Measurements from ENCODE around the gene NINJ2.

Gene NINJ2

GRCh38 chr12:537772-538171 lies 125.5 kb downstream of the NINJ2 start:
- Histone ChIP-seq H3K27ac (ENCODE audit: low read depth, low read length) (no peak overlapping the region), H3K4me3 (ENCODE audit: low read depth in 1 of 2, low read length in 2 of 2) (no peak overlapping the region), H3K4me1 (ENCODE audit: control insufficient read depth in 1 of 2, insufficient read depth in 2 of 2, low read length in 2 of 2) (peaks cover 23 to 25% of the 10 kb centered on the region in 2 donors), H3K9ac (ENCODE audit: low read depth in 1 of 2, low read length in 2 of 2) (no peak overlapping the region), H3K27me3 (ENCODE audit: control insufficient read depth in 1 of 2, insufficient read depth in 2 of 2, low read length in 2 of 2) (no peaks in the 10 kb centered on the region), H3K36me3 (ENCODE audit: control insufficient read depth in 1 of 2, insufficient read depth in 2 of 2, low read length in 2 of 2) (no peaks in the 10 kb centered on the region), H3K9me3 (ENCODE audit: control insufficient read depth in 1 of 2, low read length in 2 of 2) (no peaks in the 10 kb centered on the region)

GRCh38 chr12:536751-537245 lies 126.4 kb downstream of the NINJ2 start:
- no peak overlapping the region for H3K9ac ChIP-seq (ENCODE audit: low read depth in 1 of 2, low read length in 2 of 2)
- no peaks in the 10 kb centered on the region for H3K27me3 ChIP-seq (ENCODE audit: control insufficient read depth in 1 of 2, insufficient read depth in 2 of 2, low read length in 2 of 2)
- H3K36me3 ChIP-seq (ENCODE audit: control insufficient read depth in 1 of 2, insufficient read depth in 2 of 2, low read length in 2 of 2): no peaks in the 10 kb centered on the region
- peaks cover 23 to 25% of the 10 kb centered on the region in 2 donors for H3K4me1 ChIP-seq (ENCODE audit: control insufficient read depth in 1 of 2, insufficient read depth in 2 of 2, low read length in 2 of 2)
- H3K27ac ChIP-seq (ENCODE audit: low read depth, low read length): no peak overlapping the region
- H3K9me3 ChIP-seq (ENCODE audit: control insufficient read depth in 1 of 2, low read length in 2 of 2): peaks cover 4 to 6% of the 10 kb centered on the region in 2 donors
- H3K4me3 ChIP-seq (ENCODE audit: low read depth in 1 of 2, low read length in 2 of 2): no peak overlapping the region

DNA sequence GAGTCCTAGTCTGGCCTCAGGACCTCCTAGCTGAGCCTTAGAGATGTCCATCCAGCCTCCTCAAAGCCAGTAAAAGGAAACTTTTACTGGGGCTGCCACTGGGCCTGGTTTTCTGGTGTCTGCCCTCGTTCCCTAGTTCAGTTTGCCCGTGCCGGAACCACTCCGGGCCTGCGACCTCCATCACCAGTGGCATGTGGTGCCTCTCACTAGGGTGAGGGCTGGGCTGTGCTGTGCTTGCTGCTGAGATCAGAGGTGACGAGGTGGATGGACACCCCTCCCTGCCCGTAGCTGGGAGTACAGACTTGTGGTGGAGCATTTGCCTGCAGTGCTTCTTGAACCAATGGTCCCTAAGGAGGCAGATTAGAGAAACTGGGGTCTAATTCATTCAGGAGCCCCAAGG lies 127.8 kb downstream of the NINJ2 start:
- Histone ChIP-seq H3K4me1 (ENCODE audit: control insufficient read depth in 1 of 2, insufficient read depth in 2 of 2, low read length in 2 of 2) (peaks cover 18 to 24% of the 10 kb centered on the region in 2 donors), H3K27me3 (ENCODE audit: control insufficient read depth in 1 of 2, insufficient read depth in 2 of 2, low read length in 2 of 2) (no peaks in the 10 kb centered on the region), H3K9ac (ENCODE audit: low read depth in 1 of 2, low read length in 2 of 2) (no peak overlapping the region), H3K4me3 (ENCODE audit: low read depth in 1 of 2, low read length in 2 of 2) (no peak overlapping the region), H3K9me3 (ENCODE audit: control insufficient read depth in 1 of 2, low read length in 2 of 2) (peaks cover 4 to 6% of the 10 kb centered on the region in 2 donors), H3K36me3 (ENCODE audit: control insufficient read depth in 1 of 2, insufficient read depth in 2 of 2, low read length in 2 of 2) (no peaks in the 10 kb centered on the region), H3K27ac (ENCODE audit: low read depth, low read length) (no peak overlapping the region)

- H3K9me3 ChIP-seq (ENCODE audit: control insufficient read depth in 1 of 2, low read length in 2 of 2): peaks cover 4 to 6% of the 10 kb centered on the region in 2 donors
- H3K36me3 ChIP-seq (ENCODE audit: control insufficient read depth in 1 of 2, insufficient read depth in 2 of 2, low read length in 2 of 2): no peaks in the 10 kb centered on the region
- H3K9ac ChIP-seq (ENCODE audit: low read depth in 1 of 2, low read length in 2 of 2): no peak overlapping the region
- no peak overlapping the region for H3K27ac ChIP-seq (ENCODE audit: low read depth, low read length)
- no peaks in the 10 kb centered on the region for H3K27me3 ChIP-seq (ENCODE audit: control insufficient read depth in 1 of 2, insufficient read depth in 2 of 2, low read length in 2 of 2)
- H3K4me1 ChIP-seq (ENCODE audit: control insufficient read depth in 1 of 2, insufficient read depth in 2 of 2, low read length in 2 of 2): peaks cover 13 to 17% of the 10 kb centered on the region in 2 donors
- H3K4me3 ChIP-seq (ENCODE audit: low read depth in 1 of 2, low read length in 2 of 2): no peak overlapping the region
Observed at GRCh38 chr12:534216-534615, 129.0 kb downstream of the NINJ2 start.

- Histone ChIP-seq H3K4me1 (ENCODE audit: control insufficient read depth in 1 of 2, insufficient read depth in 2 of 2, low read length in 2 of 2) (peaks cover 9 to 12% of the 10 kb centered on the region in 2 donors), H3K9me3 (ENCODE audit: control insufficient read depth in 1 of 2, low read length in 2 of 2) (peaks cover 4 to 6% of the 10 kb centered on the region in 2 donors), H3K27me3 (ENCODE audit: control insufficient read depth in 1 of 2, insufficient read depth in 2 of 2, low read length in 2 of 2) (no peaks in the 10 kb centered on the region), H3K27ac (ENCODE audit: low read depth, low read length) (no peak overlapping the region), H3K9ac (ENCODE audit: low read depth in 1 of 2, low read length in 2 of 2) (no peak overlapping the region), H3K36me3 (ENCODE audit: control insufficient read depth in 1 of 2, insufficient read depth in 2 of 2, low read length in 2 of 2) (no peaks in the 10 kb centered on the region), H3K4me3 (ENCODE audit: low read depth in 1 of 2, low read length in 2 of 2) (no peak overlapping the region)
Observed at GRCh38 chr12:533718-534117, 129.5 kb downstream of the NINJ2 start.

- Histone ChIP-seq H3K9ac (ENCODE audit: low read depth in 1 of 2, low read length in 2 of 2) (no peak overlapping the region), H3K9me3 (ENCODE audit: control insufficient read depth in 1 of 2, low read length in 2 of 2) (peaks cover 4 to 6% of the 10 kb centered on the region in 2 donors), H3K27me3 (ENCODE audit: control insufficient read depth in 1 of 2, insufficient read depth in 2 of 2, low read length in 2 of 2) (no peaks in the 10 kb centered on the region), H3K36me3 (ENCODE audit: control insufficient read depth in 1 of 2, insufficient read depth in 2 of 2, low read length in 2 of 2) (no peaks in the 10 kb centered on the region), H3K4me1 (ENCODE audit: control insufficient read depth in 1 of 2, insufficient read depth in 2 of 2, low read length in 2 of 2) (peaks cover 4 to 5% of the 10 kb centered on the region in 2 donors), H3K27ac (ENCODE audit: low read depth, low read length) (no peak overlapping the region), H3K4me3 (ENCODE audit: low read depth in 1 of 2, low read length in 2 of 2) (no peak overlapping the region)
Observed at GRCh38 chr12:532908-533565, 130.2 kb downstream of the NINJ2 start.

DNA sequence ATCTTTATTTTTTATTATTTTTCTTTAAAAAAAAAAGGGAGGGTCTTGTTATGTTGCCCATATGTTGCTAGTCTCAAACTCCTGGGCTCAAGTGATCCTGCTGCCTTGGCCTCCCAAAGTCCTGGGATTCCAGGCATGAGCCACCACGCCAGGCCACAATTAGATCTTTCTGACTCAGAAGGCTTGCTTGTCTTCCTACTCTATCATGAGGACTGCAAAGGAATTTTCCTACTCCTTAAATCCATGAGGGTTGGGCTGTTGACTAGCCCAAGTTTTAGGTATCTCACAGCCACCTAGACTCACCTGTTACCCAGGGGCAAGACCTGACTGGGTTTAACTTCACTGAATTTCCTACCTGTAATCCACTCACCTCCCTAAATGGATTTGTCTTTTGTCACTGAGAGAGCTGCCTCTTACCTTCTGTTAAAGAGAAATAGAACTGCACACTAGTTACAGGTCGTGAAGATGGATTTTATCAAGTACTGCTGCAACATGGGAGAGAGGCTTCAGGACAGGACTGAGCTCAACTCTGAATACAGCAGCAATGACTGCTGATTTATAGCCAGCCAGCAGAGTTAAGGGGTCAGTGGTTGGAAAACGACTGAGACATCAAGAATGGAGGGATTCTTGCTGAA lies 131.2 kb downstream of the NINJ2 start:
- Histone ChIP-seq H3K9ac (ENCODE audit: low read depth in 1 of 2, low read length in 2 of 2) (no peak overlapping the region), H3K27ac (ENCODE audit: low read depth, low read length) (no peak overlapping the region), H3K9me3 (ENCODE audit: control insufficient read depth in 1 of 2, low read length in 2 of 2) (peaks cover 4 to 6% of the 10 kb centered on the region in 2 donors), H3K27me3 (ENCODE audit: control insufficient read depth in 1 of 2, insufficient read depth in 2 of 2, low read length in 2 of 2) (no peaks in the 10 kb centered on the region), H3K36me3 (ENCODE audit: control insufficient read depth in 1 of 2, insufficient read depth in 2 of 2, low read length in 2 of 2) (no peaks in the 10 kb centered on the region), H3K4me1 (ENCODE audit: control insufficient read depth in 1 of 2, insufficient read depth in 2 of 2, low read length in 2 of 2) (no peaks in the 10 kb centered on the region), H3K4me3 (ENCODE audit: low read depth in 1 of 2, low read length in 2 of 2) (no peak overlapping the region)

- H3K9me3 ChIP-seq (ENCODE audit: control insufficient read depth in 1 of 2, low read length in 2 of 2): peaks cover 4 to 6% of the 10 kb centered on the region in 2 donors
- no peaks in the 10 kb centered on the region for H3K36me3 ChIP-seq (ENCODE audit: control insufficient read depth in 1 of 2, insufficient read depth in 2 of 2, low read length in 2 of 2)
- H3K27me3 ChIP-seq (ENCODE audit: control insufficient read depth in 1 of 2, insufficient read depth in 2 of 2, low read length in 2 of 2): no peaks in the 10 kb centered on the region
- no peaks in the 10 kb centered on the region for H3K4me1 ChIP-seq (ENCODE audit: control insufficient read depth in 1 of 2, insufficient read depth in 2 of 2, low read length in 2 of 2)
- H3K4me3 ChIP-seq (ENCODE audit: low read depth in 1 of 2, low read length in 2 of 2): no peak overlapping the region
- H3K9ac ChIP-seq (ENCODE audit: low read depth in 1 of 2, low read length in 2 of 2): no peak overlapping the region
- no peak overlapping the region for H3K27ac ChIP-seq (ENCODE audit: low read depth, low read length)
Observed at GRCh38 chr12:530821-531220, 132.4 kb downstream of the NINJ2 start.

GRCh38 chr12:530308-530707 lies 132.9 kb downstream of the NINJ2 start:
- no peaks in the 10 kb centered on the region for H3K27me3 ChIP-seq (ENCODE audit: control insufficient read depth in 1 of 2, insufficient read depth in 2 of 2, low read length in 2 of 2)
- H3K4me3 ChIP-seq (ENCODE audit: low read depth in 1 of 2, low read length in 2 of 2): no peak overlapping the region
- H3K9ac ChIP-seq (ENCODE audit: low read depth in 1 of 2, low read length in 2 of 2): no peak overlapping the region
- H3K9me3 ChIP-seq (ENCODE audit: control insufficient read depth in 1 of 2, low read length in 2 of 2): peaks cover 4 to 6% of the 10 kb centered on the region in 2 donors
- H3K36me3 ChIP-seq (ENCODE audit: control insufficient read depth in 1 of 2, insufficient read depth in 2 of 2, low read length in 2 of 2): no peaks in the 10 kb centered on the region
- H3K4me1 ChIP-seq (ENCODE audit: control insufficient read depth in 1 of 2, insufficient read depth in 2 of 2, low read length in 2 of 2): no peaks in the 10 kb centered on the region
- no peak overlapping the region for H3K27ac ChIP-seq (ENCODE audit: low read depth, low read length)

GRCh38 chr12:527729-528128 lies 135.5 kb downstream of the NINJ2 start:
- no peak overlapping the region for H3K4me3 ChIP-seq (ENCODE audit: low read depth in 1 of 2, low read length in 2 of 2)
- no peaks in the 10 kb centered on the region for H3K4me1 ChIP-seq (ENCODE audit: control insufficient read depth in 1 of 2, insufficient read depth in 2 of 2, low read length in 2 of 2)
- H3K9ac ChIP-seq (ENCODE audit: low read depth in 1 of 2, low read length in 2 of 2): no peak overlapping the region
- peaks cover 4 to 6% of the 10 kb centered on the region in 2 donors for H3K9me3 ChIP-seq (ENCODE audit: control insufficient read depth in 1 of 2, low read length in 2 of 2)
- H3K27ac ChIP-seq (ENCODE audit: low read depth, low read length): no peak overlapping the region
- H3K27me3 ChIP-seq (ENCODE audit: control insufficient read depth in 1 of 2, insufficient read depth in 2 of 2, low read length in 2 of 2): no peaks in the 10 kb centered on the region
- no peaks in the 10 kb centered on the region for H3K36me3 ChIP-seq (ENCODE audit: control insufficient read depth in 1 of 2, insufficient read depth in 2 of 2, low read length in 2 of 2)
